ENCODE results near the gene SPATS2L. TPM values are rescaled to one million over a fixed set of nuclear protein-coding genes. Genes with fewer than 3 reads are reported as not detected.

Gene SPATS2L
- total RNA-seq, 1 donor from 2014 or later: 65.6 TPM

DNA sequence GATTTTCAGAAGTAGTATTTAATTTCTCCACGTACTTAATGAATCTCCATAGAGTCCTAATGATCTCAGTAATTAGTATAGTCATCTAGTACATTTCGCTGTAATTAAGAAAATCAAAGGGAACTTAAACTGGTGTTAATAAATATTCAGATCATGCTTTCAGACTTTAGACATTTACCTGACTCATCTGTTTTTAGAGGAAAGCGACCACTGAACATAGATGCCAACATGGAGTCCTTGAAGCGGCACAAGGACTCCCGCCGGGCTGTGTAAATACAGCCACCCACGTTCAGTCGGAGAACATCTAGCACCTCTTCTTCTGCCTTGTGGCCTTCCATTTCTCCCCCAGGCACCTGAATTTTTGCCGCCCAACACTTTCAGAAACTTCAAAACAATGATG is 200.2 kb downstream of the SPATS2L start:
- no peaks in the 10 kb centered on the region for H3K9me3 ChIP-seq
- H3K4me1 ChIP-seq: peaks cover 11% of the 10 kb centered on the region
- intact Hi-C loops (cut with DNase I): loop anchor here (5.0 kb wide), 1 partner anchor 1931 kb away; no protein-coding TSS in a partner anchor
- peaks cover 0 to 20% of the 10 kb centered on the region in 2 donors for H3K36me3 ChIP-seq
- no peak overlapping the region for H3K27ac ChIP-seq
- DNase-seq (ENCODE audit: extremely low spot score in 2 of 2): no peak
- no peak overlapping the region for H3K4me3 ChIP-seq
- H3K27me3 ChIP-seq: no peaks in the 10 kb centered on the region
- TF ChIP-seq, protein P1, sequence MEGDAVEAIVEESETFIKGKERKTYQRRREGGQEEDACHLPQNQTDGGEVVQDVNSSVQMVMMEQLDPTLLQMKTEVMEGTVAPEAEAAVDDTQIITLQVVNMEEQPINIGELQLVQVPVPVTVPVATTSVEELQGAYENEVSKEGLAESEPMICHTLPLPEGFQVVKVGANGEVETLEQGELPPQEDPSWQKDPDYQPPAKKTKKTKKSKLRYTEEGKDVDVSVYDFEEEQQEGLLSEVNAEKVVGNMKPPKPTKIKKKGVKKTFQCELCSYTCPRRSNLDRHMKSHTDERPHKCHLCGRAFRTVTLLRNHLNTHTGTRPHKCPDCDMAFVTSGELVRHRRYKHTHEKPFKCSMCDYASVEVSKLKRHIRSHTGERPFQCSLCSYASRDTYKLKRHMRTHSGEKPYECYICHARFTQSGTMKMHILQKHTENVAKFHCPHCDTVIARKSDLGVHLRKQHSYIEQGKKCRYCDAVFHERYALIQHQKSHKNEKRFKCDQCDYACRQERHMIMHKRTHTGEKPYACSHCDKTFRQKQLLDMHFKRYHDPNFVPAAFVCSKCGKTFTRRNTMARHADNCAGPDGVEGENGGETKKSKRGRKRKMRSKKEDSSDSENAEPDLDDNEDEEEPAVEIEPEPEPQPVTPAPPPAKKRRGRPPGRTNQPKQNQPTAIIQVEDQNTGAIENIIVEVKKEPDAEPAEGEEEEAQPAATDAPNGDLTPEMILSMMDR (IDR thresholded peaks at IDR 0.05): no peak
- TF ChIP-seq POLR2AphosphoS5 (IDR thresholded peaks at IDR 0.05; ENCODE audit: insufficient read depth in 1 of 2, low read depth in 1 of 2) (no peak), POLR2A (IDR thresholded peaks at IDR 0.05) (no peak)

GRCh38 chr2:200507179-200507578 is 200.7 kb downstream of the SPATS2L start:
- DNase-seq (ENCODE audit: extremely low spot score in 2 of 2): no peak
- H3K4me1 ChIP-seq: peaks cover 11% of the 10 kb centered on the region
- intact Hi-C loops (cut with DNase I): loop anchor here (5.0 kb wide), 1 partner anchor 1930 kb away; no protein-coding TSS in a partner anchor
- H3K36me3 ChIP-seq: peaks cover 0 to 20% of the 10 kb centered on the region in 2 donors
- no peaks in the 10 kb centered on the region for H3K27me3 ChIP-seq
- H3K27ac ChIP-seq: no peak overlapping the region
- TF ChIP-seq POLR2AphosphoS5 (IDR thresholded peaks at IDR 0.05; ENCODE audit: insufficient read depth in 1 of 2, low read depth in 1 of 2): no peak
- TF ChIP-seq, protein P1 (IDR thresholded peaks at IDR 0.05): no peak
- no peaks in the 10 kb centered on the region for H3K9me3 ChIP-seq
- no peak overlapping the region for H3K4me3 ChIP-seq

DNA sequence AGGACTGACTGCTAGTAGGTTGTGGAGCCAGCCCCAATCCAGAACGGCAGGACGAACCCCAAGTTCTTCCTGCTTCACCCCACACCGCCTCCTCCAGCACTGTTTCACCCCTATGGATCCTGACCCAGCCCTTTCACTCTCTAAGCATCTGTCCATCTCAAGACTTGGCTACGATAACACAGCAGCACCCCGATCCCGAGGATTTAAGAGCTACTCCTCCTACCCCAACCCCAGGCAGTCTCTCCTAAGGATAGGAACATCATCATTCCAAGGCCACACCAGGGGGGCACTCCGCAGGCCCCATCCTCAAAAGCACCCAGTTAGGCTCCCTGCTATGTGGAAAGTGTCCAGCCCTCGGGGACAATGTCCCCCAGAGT is 202.7 kb downstream of the SPATS2L start:
- TF ChIP-seq POLR2A (IDR thresholded peaks at IDR 0.05) (no peak), POLR2AphosphoS5 (IDR thresholded peaks at IDR 0.05; ENCODE audit: insufficient read depth in 1 of 2, low read depth in 1 of 2) (no peak)
- TF ChIP-seq, protein P1 (IDR thresholded peaks at IDR 0.05): no peak
- no peak for DNase-seq (ENCODE audit: extremely low spot score in 2 of 2)
- peaks cover 11% of the 10 kb centered on the region for H3K4me1 ChIP-seq
- peak overlapping the region; percentile 90 for H3K27ac ChIP-seq
- peak overlapping the region; percentile 69 to 88 for H3K4me3 ChIP-seq
- no peaks in the 10 kb centered on the region for H3K27me3 ChIP-seq
- intact Hi-C loops (cut with DNase I): loop anchor here (5.0 kb wide), 1 partner anchor 1928 kb away; no protein-coding TSS in a partner anchor
- no peaks in the 10 kb centered on the region for H3K9me3 ChIP-seq
- H3K36me3 ChIP-seq: peaks cover 0 to 17% of the 10 kb centered on the region in 2 donors

DNA sequence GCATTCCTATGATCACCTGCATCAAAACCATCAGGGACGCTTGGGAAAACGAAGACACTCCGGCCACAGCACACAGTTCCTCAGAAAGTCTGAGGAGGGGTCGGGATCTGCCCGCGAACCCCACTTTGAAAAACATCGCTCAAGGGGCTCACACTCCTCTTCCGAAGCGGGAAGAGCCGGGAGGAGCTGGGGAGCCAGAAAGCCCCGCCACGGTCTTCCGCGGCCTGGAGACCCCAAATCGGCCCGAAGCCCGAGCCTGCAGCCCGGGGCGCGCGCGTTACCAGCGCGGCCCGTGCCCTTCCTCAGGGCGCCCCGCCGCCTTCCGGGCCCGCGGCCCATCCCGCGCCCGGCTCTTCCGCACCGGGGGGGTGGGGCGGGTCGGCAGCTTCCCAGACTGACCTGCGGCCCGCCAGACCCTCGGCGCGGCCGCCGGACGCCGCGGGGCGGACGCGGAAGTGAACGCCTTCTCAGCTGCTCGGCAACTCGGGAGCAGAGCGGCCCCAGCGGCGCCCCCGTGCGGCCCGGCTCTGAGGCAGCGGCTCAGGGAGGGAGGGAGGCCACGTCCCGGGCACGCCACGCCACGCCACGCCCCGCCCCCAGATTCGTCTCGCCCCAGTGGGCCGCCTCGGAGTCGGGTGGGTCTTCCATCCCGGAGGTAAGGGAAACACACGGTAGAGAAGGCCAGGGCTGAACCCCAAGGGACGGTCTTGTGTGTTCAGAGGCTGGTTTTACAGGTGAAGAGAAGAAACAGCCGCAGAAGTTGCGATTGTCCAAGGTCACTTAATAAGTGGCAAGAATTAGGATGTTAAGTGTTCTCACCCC is 203.3 kb downstream of the SPATS2L start, which contains the start of gene KCTD18:
Gene KCTD18, minus strand, starts transcription at position 457 of the 822 bp plus-strand sequence. CDS start 3,052 bp downstream, outside the sequence.
- Histone ChIP-seq H3K27ac (peak within 1 kb of the TSS; percentile 90), H3K4me1 (peaks cover 11% of the 10 kb centered on the region), H3K36me3 (peaks cover 0 to 11% of the 10 kb centered on the region in 2 donors), H3K4me3 (peak within 1 kb of the TSS; percentile 69 to 88), H3K27me3 (no peaks in the 10 kb centered on the region), H3K9me3 (no peaks in the 10 kb centered on the region)
- no peak for DNase-seq (ENCODE audit: extremely low spot score in 2 of 2)
- TF ChIP-seq POLR2AphosphoS5 (IDR thresholded peaks at IDR 0.05; ENCODE audit: insufficient read depth in 1 of 2, low read depth in 1 of 2) (peak in 1 of 2 donors; percentile 42), POLR2A (IDR thresholded peaks at IDR 0.05) (peak in 1 of 2 donors; percentile 82)
- TF ChIP-seq, protein P1 (IDR thresholded peaks at IDR 0.05): peak; percentile 62 to 74 (median 73)
- intact Hi-C loops (cut with DNase I): loop anchor here (5.0 kb wide), 1 partner anchor 1927 kb away; no protein-coding TSS in a partner anchor

DNA sequence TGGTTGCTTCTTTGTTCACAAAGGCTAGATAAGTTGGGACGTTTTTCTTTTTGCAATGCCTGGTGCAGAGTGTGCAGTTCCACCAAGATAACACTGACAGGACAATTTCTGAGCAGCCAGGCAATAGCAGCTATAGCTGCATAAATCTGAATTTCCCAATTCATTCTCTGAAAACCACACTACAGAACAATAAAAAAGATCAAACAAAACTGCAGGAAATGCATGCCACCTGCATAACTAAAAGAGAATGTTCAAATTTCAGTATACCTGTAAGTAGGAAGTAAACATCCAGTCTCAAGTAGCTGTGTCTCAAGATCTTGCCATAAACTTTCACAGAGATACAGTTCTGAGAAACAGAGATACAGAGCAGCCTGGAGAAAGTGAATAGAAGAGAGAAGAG is 208.7 kb downstream of the SPATS2L start:
- no peak overlapping the region for H3K27ac ChIP-seq
- H3K9me3 ChIP-seq: no peaks in the 10 kb centered on the region
- no peaks in the 10 kb centered on the region for H3K36me3 ChIP-seq
- no peaks in the 10 kb centered on the region for H3K4me1 ChIP-seq
- H3K4me3 ChIP-seq: no peak overlapping the region
- intact Hi-C loops (cut with DNase I): no loop called here
- no peak for DNase-seq (ENCODE audit: extremely low spot score in 2 of 2)
- H3K27me3 ChIP-seq: no peaks in the 10 kb centered on the region
- TF ChIP-seq, protein P1 (IDR thresholded peaks at IDR 0.05): no peak
- TF ChIP-seq POLR2A (IDR thresholded peaks at IDR 0.05): no peak
- no peak for TF ChIP-seq POLR2AphosphoS5 (IDR thresholded peaks at IDR 0.05; ENCODE audit: insufficient read depth in 1 of 2, low read depth in 1 of 2)
